Neural cell (in vitro differentiated cells): ENCODE results near the gene LARGE1. TPM values are rescaled to one million over a fixed set of nuclear protein-coding genes. Genes with fewer than 3 reads are reported as not detected.

Experiments used
- H2AFZ ChIP-seq: fragments of 200-600, 300-800 bp; sonication (generic), shearing (Covaris generic); 2 replicates; pipeline ENCODE4 v1.6.0; 2014; ENCODE audit warnings: low read depth, mild to moderate bottlenecking, antibody characterized with exemption, low read length, moderate library complexity
- H3F3A ChIP-seq: fragments of 200-600 bp; shearing (Covaris generic); 2 replicates; pipeline ENCODE4 v1.6.1; 2016; ENCODE audit warnings: mild to moderate bottlenecking, moderate library complexity, mixed read lengths, antibody characterized with exemption, low read length; ENCODE audit not compliant: insufficient read depth, poor library complexity, severe bottlenecking
- H3K27ac ChIP-seq: fragments of 200-600, 300-800 bp; sonication (generic), shearing (Covaris generic); 2 replicates; pipeline ENCODE4 v1.5.1; 2014; ENCODE audit warnings: mild to moderate bottlenecking, low read length, moderate library complexity
- H3K27me3 ChIP-seq: fragments of 300-800, 200-600 bp; sonication (generic), shearing (Covaris generic); 2 replicates; pipeline ENCODE4 v1.6.0; 2014; ENCODE audit warnings: mild to moderate bottlenecking, low read depth, low read length, moderate library complexity; ENCODE audit not compliant: insufficient read depth
- H3K36me3 ChIP-seq: fragments of 300-800, 200-600 bp; sonication (generic), shearing (Covaris generic); 2 replicates; pipeline ENCODE4 v1.5.1; 2014; ENCODE audit warnings: mild to moderate bottlenecking, antibody characterized with exemption, low read length, moderate library complexity; ENCODE audit not compliant: insufficient read depth
- H3K4me2 ChIP-seq: fragments of 300-800, 200-600 bp; sonication (generic), shearing (Covaris generic); 2 replicates; pipeline ENCODE4 v1.6.0; 2014; ENCODE audit warnings: mild to moderate bottlenecking, low read length
- H3K4me3 ChIP-seq: fragments of 300-800, 200-600 bp; sonication (generic), shearing (Covaris generic); 2 replicates; pipeline ENCODE4 v1.5.1; 2014; ENCODE audit warnings: mild to moderate bottlenecking, low read length, moderate library complexity
- H3K79me2 ChIP-seq: fragments of 200-600 bp; shearing (Covaris generic); replicated peaks from 2 replicates; pipeline ENCODE4 v1.6.0; 2014; ENCODE audit warnings: mild to moderate bottlenecking, low read length, moderate library complexity; ENCODE audit not compliant: insufficient read depth
- H3K9ac ChIP-seq: fragments of 300-800, 200-600 bp; sonication (generic), shearing (Covaris generic); 2 replicates; pipeline ENCODE4 v1.6.1; 2016; ENCODE audit warnings: mild to moderate bottlenecking, low read length, mixed read lengths
- H3K9me2 ChIP-seq: fragments of 200-600 bp; shearing (Covaris generic); 2 replicates; pipeline ENCODE4 v1.6.1; 2016; ENCODE audit warnings: mild to moderate bottlenecking, low read length, mixed read lengths; ENCODE audit not compliant: insufficient read depth
- H3K9me3 ChIP-seq: fragments of 200-600, 300-800 bp; sonication (generic), shearing (Covaris generic); 2 replicates; pipeline ENCODE4 v1.6.1; 2016; ENCODE audit warnings: mild to moderate bottlenecking, mixed run types, low read length, moderate library complexity, mixed read lengths
- H4K20me1 ChIP-seq: fragments of 200-600 bp; shearing (Covaris generic); 2 replicates; pipeline ENCODE4 v1.6.1; 2016; ENCODE audit warnings: mild to moderate bottlenecking, mixed run types; ENCODE audit not compliant: insufficient read depth
- CTCF ChIP-seq: fragments of 450-650 bp; IDR thresholded peaks from 2 replicates; pipeline ENCODE4 v1.5.1; 2014; ENCODE audit warnings: antibody characterized with exemption, mild to moderate bottlenecking, moderate library complexity; ENCODE audit not compliant: poor library complexity, severe bottlenecking
- EP300 ChIP-seq: fragments of 450-650 bp; conservative IDR thresholded peaks from 2 replicates; pipeline ENCODE4 v1.6.1; 2014; ENCODE audit warnings: antibody characterized with exemption, mild to moderate bottlenecking, moderate library complexity; ENCODE audit not compliant: poor library complexity, severe bottlenecking
- EZH2 ChIP-seq: fragments of 200-600, 300-800 bp; shearing (Covaris generic), sonication (generic); IDR thresholded peaks from 2 replicates; pipeline ENCODE4 v1.6.1; 2014; ENCODE audit warnings: antibody characterized with exemption, low read length, borderline replicate concordance, mild to moderate bottlenecking; ENCODE audit not compliant: insufficient read depth, poor library complexity, severe bottlenecking
- MXI1 ChIP-seq: fragments of 450-650 bp; conservative IDR thresholded peaks from 2 replicates; pipeline ENCODE4 v1.6.1; 2014; ENCODE audit warnings: antibody characterized with exemption, mild to moderate bottlenecking; ENCODE audit not compliant: poor library complexity, severe bottlenecking
- POLR2AphosphoS5 ChIP-seq: IDR thresholded peaks from 2 replicates; pipeline ENCODE4 v1.6.1; 2012
- RAD21 ChIP-seq: fragments of 450-650 bp; conservative IDR thresholded peaks from 2 replicates; pipeline ENCODE4 v1.6.1; 2014; ENCODE audit warnings: antibody characterized with exemption, mild to moderate bottlenecking, moderate library complexity
- REST ChIP-seq: IDR thresholded peaks from 2 replicates; pipeline ENCODE4 v1.6.1; 2012; ENCODE audit warnings: borderline replicate concordance
- SMC3 ChIP-seq: fragments of 450-650 bp; conservative IDR thresholded peaks from 2 replicates; pipeline ENCODE4 v1.6.1; 2014; ENCODE audit warnings: antibody characterized with exemption, mild to moderate bottlenecking, moderate library complexity; ENCODE audit not compliant: poor library complexity
- TAF1 ChIP-seq: IDR thresholded peaks from 2 replicates; pipeline ENCODE4 v1.6.1; 2012; ENCODE audit warnings: low read depth
- polyA plus RNA-seq: library from polyadenylated mRNA; depleted of rRNA; stranded (reverse); fragments of >200 nt; gene quantifications from 2 replicates; pipeline ENCODE4 v1.2.3, GENCODE V29; 2014

LARGE1 gene
- polyA plus RNA-seq, 1 donor from 2014 or later = 27.5 TPM

- no peak overlapping the region for H3K9ac ChIP-seq
- no peaks in the 10 kb centered on the region for H3K9me2 ChIP-seq
- H3K79me2 ChIP-seq = no peaks in the 10 kb centered on the region
- H4K20me1 ChIP-seq = no peaks in the 10 kb centered on the region
- H3K27me3 ChIP-seq = no peaks in the 10 kb centered on the region
- TF ChIP-seq POLR2AphosphoS5 (no peak), EP300 (no peak), REST (no peak), MXI1 (no peak), RAD21 (no peak)
- H3K4me3 ChIP-seq = no peak overlapping the region
- no peaks in the 10 kb centered on the region for H3K9me3 ChIP-seq
- H2AFZ ChIP-seq = no peak overlapping the region
- no peak overlapping the region for H3K27ac ChIP-seq
- no peaks in the 10 kb centered on the region for H3F3A ChIP-seq
- no peak overlapping the region for H3K4me2 ChIP-seq
- H3K36me3 ChIP-seq = no peaks in the 10 kb centered on the region
Observed at GRCh38 chr22:33467080-33467479, 453.2 kb downstream of the LARGE1 start.

- H3K9me2 ChIP-seq = no peaks in the 10 kb centered on the region
- no peak overlapping the region for H3K27ac ChIP-seq
- H4K20me1 ChIP-seq = no peaks in the 10 kb centered on the region
- H3K9ac ChIP-seq = no peak overlapping the region
- H3K79me2 ChIP-seq = no peaks in the 10 kb centered on the region
- no peak overlapping the region for H3K4me2 ChIP-seq
- no peaks in the 10 kb centered on the region for H3K36me3 ChIP-seq
- H3K27me3 ChIP-seq = no peaks in the 10 kb centered on the region
- H3K4me3 ChIP-seq = no peak overlapping the region
- no peaks in the 10 kb centered on the region for H3F3A ChIP-seq
- TF ChIP-seq EP300 = no peak
- TF ChIP-seq POLR2AphosphoS5 = no peak
- no peak for TF ChIP-seq REST
- TF ChIP-seq EZH2 = no peak
- TF ChIP-seq MXI1 = no peak
- no peak for TF ChIP-seq RAD21
- TF ChIP-seq SMC3 = no peak
- TF ChIP-seq TAF1 = no peak
- TF ChIP-seq CTCF = no peak
- H3K9me3 ChIP-seq = no peaks in the 10 kb centered on the region
- no peak overlapping the region for H2AFZ ChIP-seq
Observed at GRCh38 chr22:33465554-33465953, 454.7 kb downstream of the LARGE1 start.
